ENCODE data around the gene AMZ1. TPM values are rescaled to one million over a fixed set of nuclear protein-coding genes. Genes with fewer than 3 reads are reported as not detected.

The AMZ1 gene
- total RNA-seq, 4 donors from 2014 or later, result 0.17 TPM; not detected in 3

GRCh38 chr7:2750004-2750407 is 62.0 kb downstream of the AMZ1 start:
- 98% methylated on average over 5 of the region's 5 CpGs for WGBS
- no peak for DNase-seq (ENCODE audit: low spot score in 2 of 2)
- H3K4me3 ChIP-seq, result no peak overlapping the region

GRCh38 chr7:2751086-2751485 is 63.1 kb downstream of the AMZ1 start:
- 72% methylated on average over 5 of the region's 5 CpGs for WGBS
- Histone ChIP-seq H3K36me3 (no peaks in the 10 kb centered on the region), H3K9me3 (no peaks in the 10 kb centered on the region), H3K27ac (no peak overlapping the region), H3K4me3 (no peak overlapping the region), H3K4me1 (peaks cover 3% of the 10 kb centered on the region), H3K27me3 (no peaks in the 10 kb centered on the region)
- TF ChIP-seq POLR2AphosphoS5 (IDR thresholded peaks at IDR 0.05) (no peak), POLR2A (IDR thresholded peaks at IDR 0.05) (no peak), EP300 (IDR thresholded peaks at IDR 0.05) (no peak), CTCF (IDR thresholded peaks at IDR 0.05) (no peak)
- DNase-seq (ENCODE audit: low spot score in 2 of 2), result no peak

More at GRCh38 chr7:2750004-2750407, 62.0 kb downstream of the AMZ1 start:
- TF ChIP-seq CTCF (IDR thresholded peaks at IDR 0.05) (no peak), POLR2A (IDR thresholded peaks at IDR 0.05) (no peak), EP300 (IDR thresholded peaks at IDR 0.05) (no peak), POLR2AphosphoS5 (IDR thresholded peaks at IDR 0.05) (no peak)
- no peaks in the 10 kb centered on the region for H3K9me3 ChIP-seq
- H3K27me3 ChIP-seq, result no peaks in the 10 kb centered on the region
- no peaks in the 10 kb centered on the region for H3K36me3 ChIP-seq
- peaks cover 3% of the 10 kb centered on the region for H3K4me1 ChIP-seq
- H3K27ac ChIP-seq, result no peak overlapping the region

GRCh38 chr7:2753148-2753547 is 65.1 kb downstream of the AMZ1 start:
- no peaks in the 10 kb centered on the region for H3K27me3 ChIP-seq
- H3K9me3 ChIP-seq, result no peaks in the 10 kb centered on the region
- 94% methylated on average over 3 of the region's 3 CpGs for WGBS
- TF ChIP-seq POLR2A (IDR thresholded peaks at IDR 0.05) (no peak), CTCF (IDR thresholded peaks at IDR 0.05) (no peak), POLR2AphosphoS5 (IDR thresholded peaks at IDR 0.05) (no peak), EP300 (IDR thresholded peaks at IDR 0.05) (no peak)
- no peak for DNase-seq (ENCODE audit: low spot score in 2 of 2)
- peaks cover 19% of the 10 kb centered on the region for H3K4me1 ChIP-seq
- no peak overlapping the region for H3K27ac ChIP-seq
- H3K4me3 ChIP-seq, result no peak overlapping the region
- H3K36me3 ChIP-seq, result no peaks in the 10 kb centered on the region

GRCh38 chr7:2754086-2754485 is 66.1 kb downstream of the AMZ1 start:
- Histone ChIP-seq H3K4me3 (no peak overlapping the region), H3K4me1 (peaks cover 29% of the 10 kb centered on the region), H3K9me3 (no peaks in the 10 kb centered on the region), H3K27me3 (no peaks in the 10 kb centered on the region), H3K36me3 (no peaks in the 10 kb centered on the region), H3K27ac (no peak overlapping the region)
- no peak for DNase-seq (ENCODE audit: low spot score in 2 of 2)
- WGBS, result 84% methylated on average over 5 of the region's 5 CpGs
- TF ChIP-seq CTCF (IDR thresholded peaks at IDR 0.05) (no peak), POLR2AphosphoS5 (IDR thresholded peaks at IDR 0.05) (no peak), POLR2A (IDR thresholded peaks at IDR 0.05) (no peak)

- Histone ChIP-seq H3K27me3 (no peaks in the 10 kb centered on the region), H3K36me3 (no peaks in the 10 kb centered on the region), H3K4me3 (no peak overlapping the region), H3K27ac (no peak overlapping the region), H3K4me1 (peaks cover 37% of the 10 kb centered on the region), H3K9me3 (no peaks in the 10 kb centered on the region)
- 97% methylated on average over 10 of the region's 10 CpGs for WGBS
- TF ChIP-seq CTCF (IDR thresholded peaks at IDR 0.05) (no peak), POLR2A (IDR thresholded peaks at IDR 0.05) (no peak), EP300 (IDR thresholded peaks at IDR 0.05) (no peak), POLR2AphosphoS5 (IDR thresholded peaks at IDR 0.05) (no peak)
- DNase-seq (ENCODE audit: low spot score in 2 of 2), result no peak
Observed at GRCh38 chr7:2754912-2755311, 66.9 kb downstream of the AMZ1 start.
